HCT116 (cell line): ENCODE measurements around the gene PHACTR1. TPM values are rescaled to one million over a fixed set of nuclear protein-coding genes. Genes with fewer than 3 reads are reported as not detected.

Source experiments
- ATAC-seq: fragments of 200-7000 bp; cut with Tn5 transposase; 2 replicates; pipeline ENCODE4 v1.9.1; 2020; ENCODE audit warnings: mild to moderate bottlenecking, moderate library complexity
- BruUV-seq: library from RNA; stranded (reverse); fragments of 400-500 nt; replicated peaks from 2 replicates; lab custom pipeline; 2021; lab: Mats Ljungman, UMichigan
- CTCF ChIA-PET: fragments of 300-600 bp; sonication (Branson Sonifier 250); formaldehyde crosslinking; loops from one replicate; lab custom pipeline; 2021; ENCODE audit warnings: antibody characterized with exemption; lab: Charles Lee
- POLR2A ChIA-PET: fragments of 300-600, 350-600 bp; sonication (Branson Sonifier 250); formaldehyde crosslinking; loops from one replicate; lab custom pipeline; 2021; ENCODE audit warnings: antibody characterized with exemption; lab: Charles Lee
- RAD21 ChIA-PET, 2 experiments: fragments of 300-600 bp; sonication (Branson Sonifier 250); formaldehyde crosslinking; loops; one replicate each; lab custom pipeline; 2023; ENCODE audit warnings: low total read pairs in 2 of 2; ENCODE audit not compliant: uncharacterized antibody in 2 of 2, unreplicated experiment in 2 of 2, low non-redundant PET in 1 of 2; lab: Charles Lee
- DNase-seq: peaks from one replicate; pipeline ENCODE4 v3.0.0-alpha.2; 2010; ENCODE audit warnings: low read depth, low spot score
- H2AFZ ChIP-seq: fragments of 200-600 bp; shearing (Covaris generic), sonication (generic); 2 replicates; pipeline ENCODE4 v1.6.1; 2017; ENCODE audit warnings: low read depth, mixed run types, mixed read lengths, antibody characterized with exemption, low read length; ENCODE audit not compliant: poor library complexity, severe bottlenecking
- H3K27ac ChIP-seq: 2 replicates; pipeline ENCODE4 v1.5.1; 2012; ENCODE audit warnings: low read depth, low read length
- H3K27me3 ChIP-seq: fragments of 200-600 bp; sonication (generic); 2 replicates; pipeline ENCODE4 v1.6.1; 2016; ENCODE audit warnings: mixed run types, low read length, mixed read lengths; ENCODE audit not compliant: insufficient read depth
- H3K36me3 ChIP-seq, 2 experiments: fragments of 200-500 bp in 1 of 2; fragments of 200-600 bp in 1 of 2; sonication (Bioruptor generic) in 1 of 2; sonication (generic) in 1 of 2; 2 replicates each; pipeline versions ENCODE4 v1.5.1 to v1.6.1; 2014 to 2016; ENCODE audit warnings: low read length in 2 of 2, inconsistent platforms in 1 of 2, mixed read lengths in 1 of 2, mixed run types in 1 of 2; ENCODE audit not compliant: insufficient read depth in 2 of 2, control insufficient read depth in 1 of 2
- H3K4me1 ChIP-seq, 2 experiments: fragments of 200-600 bp in 1 of 2; sonication (generic) in 1 of 2; 2 replicates each; pipeline versions ENCODE4 v1.5.1 to v1.6.1; 2012 to 2017; ENCODE audit warnings: low read length in 2 of 2, inconsistent platforms in 1 of 2, mild to moderate bottlenecking in 1 of 2, mixed read lengths in 1 of 2, mixed run types in 1 of 2, moderate library complexity in 1 of 2; ENCODE audit not compliant: insufficient read depth in 2 of 2, control insufficient read depth in 1 of 2
- H3K4me2 ChIP-seq: fragments of 200-600 bp; sonication (generic); 2 replicates; pipeline ENCODE4 v1.6.1; 2017; ENCODE audit warnings: mixed run types, low read length, mixed read lengths
- H3K4me3 ChIP-seq, 2 experiments: fragments of 200-600 bp in 1 of 2; sonication (generic) in 1 of 2; replicated peaks in 1 of 2; 2 replicates each; pipeline ENCODE4 v1.5.1; 2011 to 2016; ENCODE audit warnings: low read length in 2 of 2, control low read depth in 1 of 2, low read depth in 1 of 2, mild to moderate bottlenecking in 1 of 2, mixed read lengths in 1 of 2, mixed run types in 1 of 2
- H3K79me2 ChIP-seq: fragments of 200-600 bp; sonication (generic); 2 replicates; pipeline ENCODE4 v1.6.1; 2017; ENCODE audit warnings: mild to moderate bottlenecking, mixed run types, low read length, moderate library complexity, mixed read lengths; ENCODE audit not compliant: insufficient read depth
- H3K9ac ChIP-seq: fragments of 200-600 bp; sonication (generic); 2 replicates; pipeline ENCODE4 v1.6.1; 2016; ENCODE audit warnings: low read length, mixed read lengths
- H3K9me2 ChIP-seq: fragments of 200-600 bp; sonication (generic), shearing (Covaris generic); 2 replicates; pipeline ENCODE4 v1.6.1; 2017; ENCODE audit warnings: mixed run types, mild to moderate bottlenecking, moderate library complexity; ENCODE audit not compliant: insufficient read depth
- H3K9me3 ChIP-seq, 2 experiments: fragments of 200-500 bp in 1 of 2; fragments of 200-600 bp in 1 of 2; sonication (Bioruptor generic) in 1 of 2; sonication (generic) in 1 of 2; 2 replicates each; pipeline ENCODE4 v1.6.1; 2014 to 2017; ENCODE audit warnings: low read length in 2 of 2, mixed read lengths in 2 of 2, inconsistent platforms in 1 of 2, low read depth in 1 of 2, mild to moderate bottlenecking in 1 of 2, mixed run types in 1 of 2, moderate library complexity in 1 of 2; ENCODE audit not compliant: control insufficient read depth in 1 of 2, insufficient read depth in 1 of 2
- H4K20me1 ChIP-seq: fragments of 200-600 bp; sonication (generic), shearing (Covaris generic); 2 replicates; pipeline ENCODE4 v1.6.1; 2017; ENCODE audit warnings: mixed run types, mild to moderate bottlenecking, moderate library complexity; ENCODE audit not compliant: insufficient read depth
- RAD21 ChIP-seq: IDR thresholded peaks from 2 replicates; pipeline ENCODE4 v1.6.1; 2012; ENCODE audit warnings: low read depth, mild to moderate bottlenecking
- intact Hi-C: fragments of 100-400 bp; cut with micrococcal nuclease; formaldehyde crosslinking; loops from 2 replicates; pipeline ENCODE4 v1.10.0; 2022
- total RNA-seq: library from RNA; stranded (reverse); gene quantifications from one replicate; pipeline ENCODE4 v1.2.1, GENCODE V29; 2021; ENCODE audit not compliant: unreplicated experiment
- TF ChIP-seq, protein P1 (sequence below), 3 experiments: fragments of 200-600 bp in 1 of 3; sonication (generic) in 1 of 3; IDR thresholded peaks in 2 of 3; conservative IDR thresholded peaks in 1 of 3; 2 replicates each; pipeline ENCODE4 v1.5.1; 2012 to 2017; ENCODE audit warnings: low read depth in 2 of 3, low read length in 2 of 3, antibody characterized with exemption in 1 of 3, borderline replicate concordance in 1 of 3, control low read depth in 1 of 3, mild to moderate bottlenecking in 1 of 3, mixed read lengths in 1 of 3, mixed run types in 1 of 3, moderate library complexity in 1 of 3; ENCODE audit not compliant: insufficient read depth in 1 of 3
- TF ChIP-seq, protein P2 (sequence below): IDR thresholded peaks from 2 replicates; pipeline ENCODE4 v1.6.1; 2012
- TF ChIP-seq, protein P3 (sequence below): IDR thresholded peaks from 2 replicates; pipeline ENCODE4 v1.6.1; 2011; ENCODE audit warnings: mild to moderate bottlenecking, low read length, moderate library complexity; ENCODE audit not compliant: insufficient replicate concordance; ENCODE audit errors: extremely low read depth

PHACTR1 gene
- total RNA-seq, 1 experiment from 2014 or later: 0.17 TPM

DNA sequence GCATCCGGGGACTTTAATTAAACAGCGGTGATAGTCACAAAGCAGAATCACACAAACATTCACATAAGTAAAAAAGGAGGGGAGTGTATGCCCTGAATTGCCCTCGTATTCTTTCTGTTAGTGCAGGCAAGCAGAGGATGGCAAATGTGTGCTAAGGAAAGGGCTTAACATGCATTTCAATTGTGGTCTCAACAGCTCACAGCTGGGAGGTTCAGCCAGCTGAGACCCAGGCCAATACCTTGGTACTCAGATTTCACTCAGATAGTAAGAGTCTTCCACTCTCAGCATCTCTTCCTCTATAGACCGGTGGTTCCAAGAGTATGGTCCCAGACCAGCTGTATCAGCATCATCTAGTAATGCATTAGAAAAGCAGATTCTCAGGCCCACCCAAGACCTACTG is 215.1 kb downstream of the PHACTR1 start (continued):
- TF ChIP-seq, protein P1, sequence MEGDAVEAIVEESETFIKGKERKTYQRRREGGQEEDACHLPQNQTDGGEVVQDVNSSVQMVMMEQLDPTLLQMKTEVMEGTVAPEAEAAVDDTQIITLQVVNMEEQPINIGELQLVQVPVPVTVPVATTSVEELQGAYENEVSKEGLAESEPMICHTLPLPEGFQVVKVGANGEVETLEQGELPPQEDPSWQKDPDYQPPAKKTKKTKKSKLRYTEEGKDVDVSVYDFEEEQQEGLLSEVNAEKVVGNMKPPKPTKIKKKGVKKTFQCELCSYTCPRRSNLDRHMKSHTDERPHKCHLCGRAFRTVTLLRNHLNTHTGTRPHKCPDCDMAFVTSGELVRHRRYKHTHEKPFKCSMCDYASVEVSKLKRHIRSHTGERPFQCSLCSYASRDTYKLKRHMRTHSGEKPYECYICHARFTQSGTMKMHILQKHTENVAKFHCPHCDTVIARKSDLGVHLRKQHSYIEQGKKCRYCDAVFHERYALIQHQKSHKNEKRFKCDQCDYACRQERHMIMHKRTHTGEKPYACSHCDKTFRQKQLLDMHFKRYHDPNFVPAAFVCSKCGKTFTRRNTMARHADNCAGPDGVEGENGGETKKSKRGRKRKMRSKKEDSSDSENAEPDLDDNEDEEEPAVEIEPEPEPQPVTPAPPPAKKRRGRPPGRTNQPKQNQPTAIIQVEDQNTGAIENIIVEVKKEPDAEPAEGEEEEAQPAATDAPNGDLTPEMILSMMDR (IDR thresholded peaks at IDR 0.05 in 2 of 3, conservative IDR thresholded peaks at IDR 0.05 in 1 of 3; ENCODE audit: borderline replicate concordance in 1 of 3, insufficient read depth in 1 of 3, low read depth in 2 of 3, low read length in 2 of 3): no peak
- TF ChIP-seq, protein P2, sequence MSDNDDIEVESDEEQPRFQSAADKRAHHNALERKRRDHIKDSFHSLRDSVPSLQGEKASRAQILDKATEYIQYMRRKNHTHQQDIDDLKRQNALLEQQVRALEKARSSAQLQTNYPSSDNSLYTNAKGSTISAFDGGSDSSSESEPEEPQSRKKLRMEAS: no peak

DNA sequence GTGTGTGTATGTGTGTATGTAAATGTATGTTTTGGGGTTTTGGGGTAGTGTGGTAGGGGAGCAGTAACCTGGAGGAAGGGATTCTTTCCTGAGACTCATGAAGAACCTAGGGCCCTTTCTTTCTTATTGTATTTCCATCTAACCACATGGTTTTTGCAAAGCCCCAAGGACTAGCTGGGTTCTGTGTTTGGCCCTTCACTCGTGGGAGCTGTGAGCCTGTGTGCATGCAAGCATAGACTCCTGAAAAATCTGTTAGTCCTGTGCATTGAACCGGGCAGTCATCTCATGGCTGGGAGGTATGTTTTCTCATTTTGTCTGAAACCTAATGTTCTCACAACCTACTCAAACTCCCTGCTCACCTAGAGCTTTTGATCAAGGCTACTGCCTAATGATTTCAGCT is 219.1 kb downstream of the PHACTR1 start:
- H4K20me1 ChIP-seq: no peaks in the 10 kb centered on the region
- no peaks in the 10 kb centered on the region for H3K9me3 ChIP-seq
- no peak overlapping the region for H2AFZ ChIP-seq
- no peak overlapping the region for H3K9ac ChIP-seq
- no peak overlapping the region for H3K27ac ChIP-seq
- TF ChIP-seq, protein P3, sequence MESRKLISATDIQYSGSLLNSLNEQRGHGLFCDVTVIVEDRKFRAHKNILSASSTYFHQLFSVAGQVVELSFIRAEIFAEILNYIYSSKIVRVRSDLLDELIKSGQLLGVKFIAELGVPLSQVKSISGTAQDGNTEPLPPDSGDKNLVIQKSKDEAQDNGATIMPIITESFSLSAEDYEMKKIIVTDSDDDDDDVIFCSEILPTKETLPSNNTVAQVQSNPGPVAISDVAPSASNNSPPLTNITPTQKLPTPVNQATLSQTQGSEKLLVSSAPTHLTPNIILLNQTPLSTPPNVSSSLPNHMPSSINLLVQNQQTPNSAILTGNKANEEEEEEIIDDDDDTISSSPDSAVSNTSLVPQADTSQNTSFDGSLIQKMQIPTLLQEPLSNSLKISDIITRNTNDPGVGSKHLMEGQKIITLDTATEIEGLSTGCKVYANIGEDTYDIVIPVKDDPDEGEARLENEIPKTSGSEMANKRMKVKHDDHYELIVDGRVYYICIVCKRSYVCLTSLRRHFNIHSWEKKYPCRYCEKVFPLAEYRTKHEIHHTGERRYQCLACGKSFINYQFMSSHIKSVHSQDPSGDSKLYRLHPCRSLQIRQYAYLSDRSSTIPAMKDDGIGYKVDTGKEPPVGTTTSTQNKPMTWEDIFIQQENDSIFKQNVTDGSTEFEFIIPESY: no peak
- no peak for TF ChIP-seq RAD21
- ChIA-PET RAD21 (no interaction called here), POLR2A (no interaction called here), CTCF (no interaction called here)
- H3K9me2 ChIP-seq: no peaks in the 10 kb centered on the region
- H3K36me3 ChIP-seq: no peaks in the 10 kb centered on the region
- intact Hi-C loops: no loop called here
- H3K27me3 ChIP-seq: peaks cover 34% of the 10 kb centered on the region
- BruUV-seq: no TSS peak
- H3K4me3 ChIP-seq: no peak overlapping the region
- ATAC-seq (no peak), DNase-seq (no peak)
- no peaks in the 10 kb centered on the region for H3K79me2 ChIP-seq
- no peaks in the 10 kb centered on the region for H3K4me1 ChIP-seq
- no peak overlapping the region for H3K4me2 ChIP-seq
